ENCODE data around the gene RPS17. TPM values are rescaled to one million over a fixed set of nuclear protein-coding genes. Genes with fewer than 3 reads are reported as not detected.

RPS17 gene
- total and polyA plus RNA-seq, 8 donors: 751 to 2,243 (median 1,194) TPM

- TF ChIP-seq CTCF (IDR thresholded peaks at IDR 0.05): no peak
- H3K4me1 ChIP-seq: peaks cover 0 to 4% (median 0%) of the 10 kb centered on the region in 3 donors
- ATAC-seq: no peak
- intact Hi-C loops (cut with DNase I): no loop called here
- H3K9me3 ChIP-seq: no peaks in the 10 kb centered on the region
- no peaks in the 10 kb centered on the region for H3K27me3 ChIP-seq
- no peak overlapping the region for H3K27ac ChIP-seq
- no peak overlapping the region for H3K4me3 ChIP-seq
- no peaks in the 10 kb centered on the region for H3K36me3 ChIP-seq
- no peak for FAIRE-seq
- 63 to 76% methylated on average over 9 of the region's 9 CpGs for WGBS, 2 donors
- no peak for DNase-seq
Measured at GRCh38 chr15:82544431-82544830, 4.2 kb upstream of the RPS17 start.

GRCh38 chr15:82543160-82543559, 2.9 kb upstream of the RPS17 start:
- Histone ChIP-seq H3K9me3 (no peaks in the 10 kb centered on the region), H3K36me3 (peaks cover 0 to 5% (median under 1%) of the 10 kb centered on the region in 3 donors), H3K4me1 (peaks cover 0 to 17% (median 7%) of the 10 kb centered on the region in 3 donors), H3K27ac (no peak overlapping the region), H3K4me3 (no peak overlapping the region), H3K27me3 (no peaks in the 10 kb centered on the region)
- intact Hi-C loops (cut with DNase I): no loop called here
- DNase-seq (no peak), ATAC-seq (no peak), FAIRE-seq (no peak)
- 56 to 65% methylated on average over 2 of the region's 2 CpGs for WGBS, 2 donors
- no peak for TF ChIP-seq CTCF (IDR thresholded peaks at IDR 0.05)

- H3K27ac ChIP-seq: peak overlapping the region; percentile 56 to 91 (median 86)
- H3K4me1 ChIP-seq: peaks cover 0 to 20% (median 7%) of the 10 kb centered on the region in 3 donors
- peak in 3 of 4 donors; percentile 8 to 10 (median 9) for ATAC-seq
- peak in 2 of 6 donors; percentile 42 to 45 for DNase-seq
- 14 to 17% methylated on average over 11 of the region's 11 CpGs for WGBS, 2 donors
- no peaks in the 10 kb centered on the region for H3K9me3 ChIP-seq
- no peaks in the 10 kb centered on the region for H3K27me3 ChIP-seq
- TF ChIP-seq CTCF (IDR thresholded peaks at IDR 0.05): no peak
- H3K36me3 ChIP-seq: peaks cover 11 to 26% (median 22%) of the 10 kb centered on the region in 3 donors
- FAIRE-seq: no peak
- intact Hi-C loops (cut with DNase I): no loop called here
- peak overlapping the region; percentile 88 to 96 (median 94) for H3K4me3 ChIP-seq
Measured at GRCh38 chr15:82540984-82541431, 751 bp upstream of the RPS17 start.

DNA sequence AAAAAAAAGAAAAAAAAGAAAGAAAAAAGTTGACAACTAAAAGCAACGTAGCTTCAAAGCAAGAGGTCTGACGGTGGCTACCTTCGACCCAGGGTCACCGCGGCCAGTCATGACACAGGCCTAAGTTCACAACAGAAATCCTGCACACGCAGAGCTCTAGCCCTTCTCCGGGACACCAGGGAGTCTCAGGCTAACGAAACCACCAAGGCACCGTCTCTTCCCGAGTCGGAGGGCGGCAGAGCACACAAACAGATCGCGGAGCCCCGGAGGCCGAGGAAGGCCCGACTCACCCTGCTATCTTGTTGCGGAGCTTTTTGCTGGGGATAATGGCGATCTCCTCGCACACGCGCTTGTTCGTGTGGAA, 584 bp downstream of the RPS17 start:
- H3K36me3 ChIP-seq: peaks cover 11 to 34% (median 24%) of the 10 kb centered on the region in 3 donors
- H3K4me1 ChIP-seq: peaks cover 0 to 20% (median 7%) of the 10 kb centered on the region in 3 donors
- peak overlapping the region; percentile 56 to 91 (median 86) for H3K27ac ChIP-seq
- ATAC-seq (peak; percentile 5 to 19 (median 14)), DNase-seq (peak in 2 of 6 donors; percentile 18 to 67), FAIRE-seq (no peak)
- peak overlapping the region; percentile 88 to 96 (median 94) for H3K4me3 ChIP-seq
- intact Hi-C loops (cut with DNase I): no loop called here
- H3K9me3 ChIP-seq: no peaks in the 10 kb centered on the region
- no peak for TF ChIP-seq CTCF (IDR thresholded peaks at IDR 0.05)
- 0% methylated on average over 23 of the region's 23 CpGs for WGBS, 2 donors
- no peaks in the 10 kb centered on the region for H3K27me3 ChIP-seq

- no peak for FAIRE-seq
- Histone ChIP-seq H3K36me3 (peaks cover 11 to 39% (median 24%) of the 10 kb centered on the region in 3 donors), H3K4me3 (peak overlapping the region; percentile 88 to 96 (median 94)), H3K9me3 (no peaks in the 10 kb centered on the region), H3K27ac (peak overlapping the region; percentile 56 to 91 (median 86)), H3K27me3 (no peaks in the 10 kb centered on the region), H3K4me1 (peaks cover 0 to 20% (median 7%) of the 10 kb centered on the region in 3 donors)
- ATAC-seq: no peak
- WGBS, 2 donors: 13 to 17% methylated on average over 28 of the region's 28 CpGs
- peak in 1 of 6 donors; percentile 27 for DNase-seq
- no peak for TF ChIP-seq CTCF (IDR thresholded peaks at IDR 0.05)
- intact Hi-C loops (cut with DNase I): no loop called here
Measured at GRCh38 chr15:82538961-82539690, 1.1 kb downstream of the RPS17 start.
